HG03460 (cell line): ENCODE results near the gene SELENOO.

ENCODE experiments used
- ATAC-seq: cut with Tn5 transposase; IDR thresholded peaks from one replicate; pipeline ENCODE4 v1.9.1; 2021; ENCODE audit not compliant: unreplicated experiment

Gene SELENOO

GRCh38 chr22:50252082-50253045 is 51.6 kb downstream of the SELENOO start:
- no peak for ATAC-seq

- no peak for ATAC-seq
These were observed 52.5 kb downstream of the SELENOO start for GRCh38 chr22:50253046-50253915.

DNA sequence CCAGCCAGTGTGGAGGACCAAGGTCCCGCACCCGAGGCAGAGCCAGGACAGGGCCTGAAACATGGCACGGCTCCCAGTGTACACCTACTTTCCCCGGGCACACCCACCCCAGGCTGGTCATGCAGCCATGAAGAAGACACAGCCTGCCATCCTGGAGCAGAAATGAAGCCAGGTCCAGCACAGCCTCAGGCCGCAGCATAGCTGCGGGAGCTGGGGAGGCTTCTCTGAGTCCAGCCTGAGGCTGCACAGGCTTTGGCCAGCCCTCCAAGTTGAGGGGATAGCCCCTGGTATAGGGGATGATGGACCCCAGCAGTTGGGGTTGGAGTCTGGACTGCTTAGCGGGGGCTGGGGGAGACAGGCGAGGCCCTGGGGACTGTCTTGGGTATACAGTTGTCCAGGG is 53.1 kb downstream of the SELENOO start:
- ATAC-seq = no peak

- no peak for ATAC-seq
These were observed 54.3 kb downstream of the SELENOO start for GRCh38 chr22:50255099-50255498.

GRCh38 chr22:50255607-50256006 is 54.8 kb downstream of the SELENOO start:
- no peak for ATAC-seq

DNA sequence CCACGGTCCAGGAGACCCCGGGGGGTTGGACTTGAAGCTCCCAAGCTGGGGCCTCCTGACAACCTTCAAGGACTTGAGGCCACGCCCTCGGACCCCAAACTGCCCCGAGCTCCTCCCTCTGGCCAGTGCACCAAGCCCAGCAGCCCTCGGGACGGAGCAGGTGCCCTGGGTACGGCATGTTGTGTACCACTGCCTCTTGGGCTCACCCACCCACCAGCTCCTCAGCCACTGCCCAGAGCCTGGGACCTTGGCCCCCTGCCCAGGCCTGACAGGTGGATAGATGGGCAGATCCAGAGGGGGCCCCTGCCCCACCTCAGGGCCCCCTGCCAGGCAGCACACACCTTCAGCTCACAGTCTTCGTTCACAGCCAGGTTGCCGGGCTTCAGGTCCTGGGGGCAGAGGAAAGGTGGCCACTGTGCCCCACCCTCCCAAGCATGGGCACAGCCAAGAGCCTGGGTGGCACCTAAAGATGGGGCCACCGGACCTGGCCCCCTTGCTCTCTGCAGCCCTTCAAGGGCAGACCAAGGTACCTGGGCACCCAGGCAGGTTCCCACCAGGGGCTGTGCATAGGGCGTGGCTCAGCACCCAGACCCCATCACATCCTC is 55.5 kb downstream of the SELENOO start:
- ATAC-seq = no peak

GRCh38 chr22:50257041-50257440 is 56.2 kb downstream of the SELENOO start:
- ATAC-seq = no peak

- no peak for ATAC-seq
These were observed 56.9 kb downstream of the SELENOO start for GRCh38 chr22:50257451-50258360.

GRCh38 chr22:50258361-50259292 is 57.8 kb downstream of the SELENOO start:
- no peak for ATAC-seq

DNA sequence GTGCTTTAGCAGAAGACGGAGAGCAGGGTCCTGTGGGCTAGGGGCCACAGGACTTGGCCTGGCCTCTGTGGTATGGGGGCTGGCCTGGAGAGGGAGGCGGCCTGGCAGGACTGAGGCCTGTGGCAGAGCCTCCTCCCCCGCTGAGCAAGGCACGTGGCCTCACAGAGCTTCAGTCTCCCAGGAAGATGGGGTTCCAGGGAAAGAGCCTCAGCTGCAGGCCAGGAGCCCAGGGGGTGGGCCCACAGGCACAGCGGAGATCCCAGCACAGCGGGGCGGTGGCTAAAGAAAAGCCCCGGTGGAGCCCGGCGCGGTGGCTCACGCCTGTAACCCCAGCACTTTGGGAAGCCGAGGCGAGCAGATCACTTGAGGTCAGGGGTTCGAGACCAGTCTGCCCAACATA is 58.5 kb downstream of the SELENOO start:
- ATAC-seq = no peak

GRCh38 chr22:50260434-50260800 is 59.6 kb downstream of the SELENOO start:
- no peak for ATAC-seq

DNA sequence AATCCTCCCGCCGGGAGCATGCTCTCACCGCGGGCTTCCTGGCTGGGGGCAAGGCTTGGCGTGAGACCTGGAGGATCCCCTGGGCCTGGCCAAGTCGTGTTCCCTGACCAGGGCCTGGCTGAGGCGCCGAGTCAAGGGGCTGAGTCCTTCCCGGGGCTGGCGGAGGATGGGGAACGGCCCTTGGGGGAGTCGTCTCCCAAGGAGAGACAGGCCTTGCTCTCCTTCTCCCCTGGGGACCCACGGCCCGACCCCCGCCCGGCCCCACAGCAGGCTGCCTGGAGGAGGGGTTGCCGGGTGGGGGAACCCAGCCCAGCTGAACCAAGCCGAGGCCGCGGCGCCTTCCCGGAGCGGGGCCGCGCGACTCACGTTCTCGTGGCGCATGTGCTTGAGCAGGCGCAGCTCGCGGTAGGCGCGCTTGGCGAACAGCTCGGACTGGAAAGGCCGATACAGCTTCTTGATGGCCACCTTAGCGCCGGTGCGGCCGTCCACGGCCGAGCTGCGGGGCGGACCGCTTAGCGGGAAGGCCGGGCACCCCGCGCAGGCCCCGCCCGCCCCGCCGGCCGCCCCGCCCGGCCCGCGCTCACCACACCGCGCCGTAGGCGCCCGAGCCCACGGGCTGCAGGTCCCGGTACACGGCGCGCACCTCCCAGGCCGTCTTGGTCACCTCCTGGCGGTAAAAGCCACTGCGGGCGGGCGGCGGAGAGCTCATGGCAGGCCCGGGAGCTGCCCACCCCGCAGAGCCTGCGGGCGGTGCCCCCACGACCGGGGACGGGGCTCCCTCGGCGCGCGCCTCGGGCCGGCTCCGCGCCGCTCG is 60.2 kb downstream of the SELENOO start:
- ATAC-seq = no peak

DNA sequence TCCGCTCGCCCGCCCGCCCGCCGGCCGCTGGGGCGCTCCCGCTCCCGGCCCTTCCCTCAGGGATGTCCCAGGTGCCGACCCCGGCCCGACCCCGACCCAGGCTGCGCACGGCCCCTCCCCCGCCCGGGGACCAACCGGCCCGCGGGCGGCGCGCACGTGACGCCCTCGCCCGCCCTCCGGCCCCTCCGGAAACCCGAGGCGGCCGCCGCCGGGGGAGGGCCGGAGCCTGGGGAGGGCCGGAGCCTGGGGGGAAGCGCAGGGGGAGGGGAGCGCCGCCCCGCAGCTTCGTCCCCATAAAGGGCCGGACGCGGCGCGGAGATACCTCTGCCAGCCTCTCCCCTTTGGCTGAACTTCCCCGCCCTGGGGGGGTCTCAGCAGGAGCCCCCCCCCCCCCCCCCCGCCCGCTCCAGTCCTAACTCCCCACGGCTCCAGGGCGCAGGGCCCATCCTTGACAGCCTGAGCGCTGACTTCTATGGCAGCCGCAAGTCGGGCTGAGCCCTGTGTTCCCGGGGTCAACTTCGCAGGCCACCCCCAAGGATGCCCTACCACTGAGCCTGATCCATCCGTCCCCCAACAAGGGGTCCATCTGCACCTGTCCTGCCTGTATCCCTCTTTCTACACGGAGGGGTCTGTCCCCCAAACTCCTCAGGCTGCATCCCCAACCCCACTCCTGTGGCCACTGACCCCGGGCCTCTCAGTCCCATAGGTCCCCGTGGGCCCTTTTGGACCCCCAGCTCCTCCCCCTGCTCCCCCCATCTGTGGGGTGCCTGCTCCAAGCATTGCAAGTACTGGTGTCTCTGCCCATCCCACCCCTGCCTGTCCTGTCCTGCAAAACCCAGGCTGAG is 61.0 kb downstream of the SELENOO start, which contains the start of gene MAPK12:
MAPK12 (minus strand) TSS at position 69 of the 845 bp plus-strand sequence. CDS start 174 bp downstream, outside the sequence.
- ATAC-seq = no peak

GRCh38 chr22:50262460-50262911 is 61.7 kb downstream of the SELENOO start:
- no peak for ATAC-seq

GRCh38 chr22:50262973-50263617 is 62.3 kb downstream of the SELENOO start:
- no peak for ATAC-seq

DNA sequence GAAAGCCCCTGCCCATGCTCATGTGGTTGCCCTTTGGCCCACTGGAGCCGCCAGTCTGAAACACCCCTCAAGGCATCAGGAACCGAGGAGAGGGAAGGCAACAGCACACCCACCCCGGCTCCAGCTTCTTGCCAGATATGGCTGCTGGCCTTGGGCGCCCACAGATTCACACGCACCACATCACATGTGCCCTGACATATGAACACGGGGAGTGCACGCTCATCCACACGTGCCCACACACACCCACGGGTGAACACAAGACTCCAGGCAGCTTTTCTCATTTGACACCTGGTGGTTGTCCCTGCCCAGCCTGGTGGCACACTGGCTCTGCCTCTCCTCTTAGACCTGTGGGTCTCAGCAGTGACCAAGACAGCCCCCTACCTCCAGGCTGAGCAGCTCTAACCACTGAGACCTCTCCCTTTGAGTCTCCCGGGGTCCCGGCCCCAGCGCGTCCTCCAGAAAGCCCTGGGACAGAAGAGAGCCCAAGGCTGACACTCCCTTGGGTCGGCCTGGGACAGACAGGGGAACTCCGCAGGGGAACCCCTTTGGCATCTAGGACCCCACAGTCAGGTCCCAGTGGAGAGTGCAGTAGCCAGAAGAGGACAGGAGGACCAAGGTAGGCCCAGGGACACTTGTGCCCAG is 63.4 kb downstream of the SELENOO start:
- ATAC-seq = no peak
